Neutrophil (primary cell): ENCODE data around the gene SP1.
A peak's percentile ranks its signal among the peaks of the same experiment; 100 is the strongest.
"Not testable (repeated sequence)": the region's sequence is repeated elsewhere in the genome, so short reads cannot be mapped to it uniquely, and the experiment has no call there.

Source experiments
- H3K27ac ChIP-seq: fragments of 200-600 bp; sonication (generic); 2 replicates; pipeline ENCODE4 v1.5.1; 2016; ENCODE audit warnings: mild to moderate bottlenecking, moderate library complexity
- H3K27me3 ChIP-seq: fragments of 200-600 bp; sonication (generic); 2 replicates; pipeline ENCODE4 v1.6.0; 2016; ENCODE audit warnings: mild to moderate bottlenecking
- H3K36me3 ChIP-seq: fragments of 200-600 bp; sonication (generic); 2 replicates; pipeline ENCODE4 v1.5.1; 2017
- H3K4me1 ChIP-seq, 2 experiments: fragments of 200-600 bp in 1 of 2; sonication (generic) in 1 of 2; 1 replicate in 1 of 2; 2 replicates in 1 of 2; pipeline versions ENCODE4 v1.5.1 to v1.6.1; 2013 to 2016; ENCODE audit warnings: low read depth in 1 of 2, low read length in 1 of 2, mild to moderate bottlenecking in 1 of 2, moderate library complexity in 1 of 2; ENCODE audit not compliant: control insufficient read depth in 1 of 2, insufficient read depth in 1 of 2
- H3K4me3 ChIP-seq, 2 experiments: fragments of 200-600 bp in 1 of 2; sonication (generic) in 1 of 2; 1 replicate in 1 of 2; 2 replicates in 1 of 2; pipeline ENCODE4 v1.5.1; 2013 to 2016; ENCODE audit warnings: low read depth in 1 of 2, low read length in 1 of 2, mild to moderate bottlenecking in 1 of 2, moderate library complexity in 1 of 2
- H3K9me3 ChIP-seq: fragments of 200-600 bp; sonication (generic); 2 replicates; pipeline ENCODE4 v1.5.1; 2016
- CTCF ChIP-seq: fragments of 200-600 bp; sonication (generic); IDR thresholded peaks from 2 replicates; pipeline ENCODE4 v1.5.1; 2016; ENCODE audit warnings: antibody characterized with exemption

Gene SP1

GRCh38 chr12:53410951-53411350 is 31.0 kb downstream of the SP1 start:
- no peak for TF ChIP-seq CTCF

GRCh38 chr12:53413485-53414204 is 33.7 kb downstream of the SP1 start:
- Histone ChIP-seq H3K27ac (peak overlapping the region; percentile 35), H3K36me3 (peaks cover 65% of the 10 kb centered on the region), H3K9me3 (no peaks in the 10 kb centered on the region), H3K4me3 (no peak overlapping the region), H3K27me3 (no peaks in the 10 kb centered on the region), H3K4me1 (peaks cover 0 to 9% of the 10 kb centered on the region in 2 experiments)
- no peak for TF ChIP-seq CTCF

More at GRCh38 chr12:53410951-53411350, 31.0 kb downstream of the SP1 start:
- Histone ChIP-seq H3K9me3 (no peaks in the 10 kb centered on the region), H3K4me1 (no peaks in the 10 kb centered on the region), H3K4me3 (no peak overlapping the region), H3K27me3 (no peaks in the 10 kb centered on the region), H3K27ac (no peak overlapping the region), H3K36me3 (peaks cover 92% of the 10 kb centered on the region)

GRCh38 chr12:53414756-53415417 is 34.9 kb downstream of the SP1 start:
- H3K36me3 ChIP-seq = peaks cover 52% of the 10 kb centered on the region
- peak overlapping the region; percentile 27 for H3K27ac ChIP-seq
- H3K27me3 ChIP-seq = no peaks in the 10 kb centered on the region
- TF ChIP-seq CTCF = no peak
- H3K4me1 ChIP-seq = peaks cover 0 to 9% of the 10 kb centered on the region in 2 experiments
- no peaks in the 10 kb centered on the region for H3K9me3 ChIP-seq
- no peak overlapping the region for H3K4me3 ChIP-seq

- not testable (repeated sequence) for H3K4me3 ChIP-seq, H3K27me3 ChIP-seq, H3K4me1 ChIP-seq, H3K9me3 ChIP-seq
- peaks cover 42% of the 10 kb centered on the region for H3K36me3 ChIP-seq
- H3K27ac ChIP-seq = peak overlapping the region; percentile 27
Observed at GRCh38 chr12:53415752-53416389, 35.9 kb downstream of the SP1 start.

GRCh38 chr12:53417291-53417816 is 37.4 kb downstream of the SP1 start:
- not testable (repeated sequence) for H3K27me3 ChIP-seq, H3K9me3 ChIP-seq, H3K4me3 ChIP-seq
- peaks cover 28% of the 10 kb centered on the region for H3K36me3 ChIP-seq
- H3K4me1 ChIP-seq = peaks cover 4 to 15% of the 10 kb centered on the region in 2 experiments
- peak overlapping the region; percentile 46 for H3K27ac ChIP-seq

GRCh38 chr12:53418221-53418620 is 38.2 kb downstream of the SP1 start:
- Histone ChIP-seq H3K4me1 (peaks cover 4 to 15% of the 10 kb centered on the region in 2 experiments), H3K4me3 (no peak overlapping the region), H3K27ac (no peak overlapping the region), H3K9me3 (no peaks in the 10 kb centered on the region), H3K36me3 (peaks cover 19% of the 10 kb centered on the region), H3K27me3 (no peaks in the 10 kb centered on the region)
- no peak for TF ChIP-seq CTCF
